ENCODE results near the gene NPC1. TPM values are rescaled to one million over a fixed set of nuclear protein-coding genes. Genes with fewer than 3 reads are reported as not detected.
A peak's percentile ranks its signal among the peaks of the same experiment; 100 is the strongest.

The NPC1 gene
- total RNA-seq, 1 donor from 2014 or later, result 42.4 TPM

DNA sequence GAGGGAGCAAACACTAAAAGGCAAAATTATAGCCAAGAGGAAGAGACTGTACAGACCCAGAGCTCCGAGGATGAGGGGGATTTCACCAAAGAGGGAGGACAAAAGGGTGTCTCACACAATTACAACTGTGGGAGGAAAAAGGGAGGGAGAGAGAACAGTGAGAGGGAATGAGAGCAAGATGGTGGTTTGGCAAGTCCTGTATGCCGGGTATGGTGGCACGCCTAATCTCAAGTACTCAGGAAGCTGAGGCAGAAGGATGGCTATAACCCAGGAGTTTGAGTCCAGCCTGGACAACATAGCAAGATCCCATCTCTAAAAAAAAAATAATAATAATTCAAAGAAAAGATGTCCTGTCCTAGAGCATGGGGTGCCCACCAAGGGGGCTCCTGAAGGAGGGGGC lies 34.3 kb downstream of the NPC1 start:
- Histone ChIP-seq H4K20me1 (ENCODE audit: insufficient read depth, low read length) (peaks cover 13% of the 10 kb centered on the region), H3K9ac (ENCODE audit: low read length) (no peak overlapping the region), H2AFZ (ENCODE audit: low read depth, low read length) (no peak overlapping the region), H3K27me3 (ENCODE audit: insufficient read depth, low read length) (no peaks in the 10 kb centered on the region), H3K4me1 (ENCODE audit: insufficient read depth, low read length) (no peaks in the 10 kb centered on the region), H3K36me3 (ENCODE audit: insufficient read depth, low read length) (peaks cover 30% of the 10 kb centered on the region), H3K9me3 (ENCODE audit: insufficient read depth, low read depth, low read length) (no peaks in the 10 kb centered on the region), H3K27ac (ENCODE audit: low read depth, low read length) (no peak overlapping the region), H3K4me2 (ENCODE audit: low read length) (no peak overlapping the region), H3K4me3 (ENCODE audit: insufficient read depth, low read depth, low read length) (no peak overlapping the region), H3K79me2 (ENCODE audit: insufficient read depth, low read length) (no peaks in the 10 kb centered on the region)
- no peaks in the 10 kb centered on the region for H3K9me3 Mint-ChIP-seq (ENCODE audit: unreplicated experiment)
- no peak for FAIRE-seq
- H3K36me3 Mint-ChIP-seq (ENCODE audit: low read depth, unreplicated experiment), result peaks cover 28% of the 10 kb centered on the region
- no peaks in the 10 kb centered on the region for H3K27me3 Mint-ChIP-seq (ENCODE audit: low read depth, unreplicated experiment)
- no peak for DNase-seq (ENCODE audit: low read depth)
- H3K4me1 Mint-ChIP-seq (ENCODE audit: low read depth, unreplicated experiment), result peaks cover 7% of the 10 kb centered on the region
- TF ChIP-seq, protein P1, sequence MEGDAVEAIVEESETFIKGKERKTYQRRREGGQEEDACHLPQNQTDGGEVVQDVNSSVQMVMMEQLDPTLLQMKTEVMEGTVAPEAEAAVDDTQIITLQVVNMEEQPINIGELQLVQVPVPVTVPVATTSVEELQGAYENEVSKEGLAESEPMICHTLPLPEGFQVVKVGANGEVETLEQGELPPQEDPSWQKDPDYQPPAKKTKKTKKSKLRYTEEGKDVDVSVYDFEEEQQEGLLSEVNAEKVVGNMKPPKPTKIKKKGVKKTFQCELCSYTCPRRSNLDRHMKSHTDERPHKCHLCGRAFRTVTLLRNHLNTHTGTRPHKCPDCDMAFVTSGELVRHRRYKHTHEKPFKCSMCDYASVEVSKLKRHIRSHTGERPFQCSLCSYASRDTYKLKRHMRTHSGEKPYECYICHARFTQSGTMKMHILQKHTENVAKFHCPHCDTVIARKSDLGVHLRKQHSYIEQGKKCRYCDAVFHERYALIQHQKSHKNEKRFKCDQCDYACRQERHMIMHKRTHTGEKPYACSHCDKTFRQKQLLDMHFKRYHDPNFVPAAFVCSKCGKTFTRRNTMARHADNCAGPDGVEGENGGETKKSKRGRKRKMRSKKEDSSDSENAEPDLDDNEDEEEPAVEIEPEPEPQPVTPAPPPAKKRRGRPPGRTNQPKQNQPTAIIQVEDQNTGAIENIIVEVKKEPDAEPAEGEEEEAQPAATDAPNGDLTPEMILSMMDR (IDR thresholded peaks at IDR 0.05; ENCODE audit: insufficient read depth, low read depth, low read length), result no peak
- no peak for TF ChIP-seq EZH2 (IDR thresholded peaks at IDR 0.05; ENCODE audit: insufficient read depth, low read length)
- H3K27ac Mint-ChIP-seq (ENCODE audit: unreplicated experiment), result no peak overlapping the region
- H3K4me3 Mint-ChIP-seq (ENCODE audit: unreplicated experiment), result peak overlapping the region; percentile 1

DNA sequence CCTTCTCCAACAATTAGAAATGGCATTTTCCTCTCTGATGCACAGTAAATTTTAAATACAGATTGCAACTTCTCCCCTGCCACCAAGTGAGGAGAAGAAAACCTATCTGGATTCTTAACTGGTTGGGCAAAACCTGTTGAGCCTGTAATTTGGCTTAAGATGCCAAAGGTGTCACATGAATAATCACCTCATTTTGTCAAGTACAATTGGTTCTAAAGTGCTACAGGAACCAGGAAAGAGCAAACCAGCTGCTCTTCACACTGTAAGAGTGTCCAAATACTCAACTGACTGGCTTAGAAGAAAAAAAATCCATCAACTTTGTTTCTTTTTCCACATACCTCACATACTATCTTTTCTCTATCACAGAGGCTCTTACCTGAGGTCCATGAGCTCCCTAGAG lies 35.4 kb downstream of the NPC1 start:
- peaks cover 11% of the 10 kb centered on the region for H3K4me1 Mint-ChIP-seq (ENCODE audit: low read depth, unreplicated experiment)
- no peak overlapping the region for H2AFZ ChIP-seq (ENCODE audit: low read depth, low read length)
- no peak for TF ChIP-seq EZH2 (IDR thresholded peaks at IDR 0.05; ENCODE audit: insufficient read depth, low read length)
- TF ChIP-seq, protein P1 (IDR thresholded peaks at IDR 0.05; ENCODE audit: insufficient read depth, low read depth, low read length), result no peak
- H3K4me3 ChIP-seq (ENCODE audit: insufficient read depth, low read depth, low read length), result no peak overlapping the region
- FAIRE-seq (no peak), DNase-seq (ENCODE audit: low read depth) (no peak)
- no peaks in the 10 kb centered on the region for H3K27me3 ChIP-seq (ENCODE audit: insufficient read depth, low read length)
- H3K27ac Mint-ChIP-seq (ENCODE audit: unreplicated experiment), result no peak overlapping the region
- H3K27me3 Mint-ChIP-seq (ENCODE audit: low read depth, unreplicated experiment), result no peaks in the 10 kb centered on the region
- H3K36me3 Mint-ChIP-seq (ENCODE audit: low read depth, unreplicated experiment), result peaks cover 30% of the 10 kb centered on the region
- H3K79me2 ChIP-seq (ENCODE audit: insufficient read depth, low read length), result no peaks in the 10 kb centered on the region
- H3K9ac ChIP-seq (ENCODE audit: low read length), result no peak overlapping the region
- no peaks in the 10 kb centered on the region for H3K9me3 ChIP-seq (ENCODE audit: insufficient read depth, low read depth, low read length)
- peaks cover 27% of the 10 kb centered on the region for H3K36me3 ChIP-seq (ENCODE audit: insufficient read depth, low read length)
- H3K4me3 Mint-ChIP-seq (ENCODE audit: unreplicated experiment), result no peak overlapping the region
- H3K4me1 ChIP-seq (ENCODE audit: insufficient read depth, low read length), result no peaks in the 10 kb centered on the region
- H3K27ac ChIP-seq (ENCODE audit: low read depth, low read length), result no peak overlapping the region
- peaks cover 13% of the 10 kb centered on the region for H4K20me1 ChIP-seq (ENCODE audit: insufficient read depth, low read length)
- H3K9me3 Mint-ChIP-seq (ENCODE audit: unreplicated experiment), result no peaks in the 10 kb centered on the region
- no peak overlapping the region for H3K4me2 ChIP-seq (ENCODE audit: low read length)

DNA sequence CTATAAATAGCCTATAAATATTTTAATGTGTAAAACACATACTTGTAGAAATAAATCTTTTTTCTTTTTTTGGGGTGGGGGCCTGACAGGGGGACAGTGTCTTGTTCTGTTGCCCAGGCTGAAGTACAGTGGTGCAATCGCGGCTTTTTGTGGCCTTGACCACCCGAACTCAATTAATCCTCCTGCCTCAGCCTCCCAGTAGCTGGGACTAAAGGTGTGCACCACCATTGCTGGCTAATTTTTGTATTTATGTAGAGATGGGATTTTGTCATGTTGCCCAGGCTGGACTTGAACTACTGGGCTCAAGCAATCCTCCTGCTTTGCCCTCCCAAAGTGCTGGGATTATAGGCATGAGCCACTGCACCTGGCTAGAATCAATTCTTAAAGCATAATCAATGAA lies 37.6 kb downstream of the NPC1 start:
- no peaks in the 10 kb centered on the region for H3K27me3 ChIP-seq (ENCODE audit: insufficient read depth, low read length)
- Mint-ChIP-seq H3K4me3 (ENCODE audit: unreplicated experiment) (no peak overlapping the region), H3K36me3 (ENCODE audit: low read depth, unreplicated experiment) (peaks cover 26% of the 10 kb centered on the region), H3K4me1 (ENCODE audit: low read depth, unreplicated experiment) (peaks cover 11% of the 10 kb centered on the region), H3K9me3 (ENCODE audit: unreplicated experiment) (no peaks in the 10 kb centered on the region), H3K27ac (ENCODE audit: unreplicated experiment) (no peak overlapping the region), H3K27me3 (ENCODE audit: low read depth, unreplicated experiment) (no peaks in the 10 kb centered on the region)
- no peak for DNase-seq (ENCODE audit: low read depth)
- H3K4me3 ChIP-seq (ENCODE audit: insufficient read depth, low read depth, low read length), result no peak overlapping the region
- peaks cover 13% of the 10 kb centered on the region for H4K20me1 ChIP-seq (ENCODE audit: insufficient read depth, low read length)
- no peak overlapping the region for H2AFZ ChIP-seq (ENCODE audit: low read depth, low read length)
- no peaks in the 10 kb centered on the region for H3K9me3 ChIP-seq (ENCODE audit: insufficient read depth, low read depth, low read length)
- no peaks in the 10 kb centered on the region for H3K79me2 ChIP-seq (ENCODE audit: insufficient read depth, low read length)
- no peak for TF ChIP-seq EZH2 (IDR thresholded peaks at IDR 0.05; ENCODE audit: insufficient read depth, low read length)
- TF ChIP-seq, protein P1 (IDR thresholded peaks at IDR 0.05; ENCODE audit: insufficient read depth, low read depth, low read length), result no peak
- no peak overlapping the region for H3K27ac ChIP-seq (ENCODE audit: low read depth, low read length)
- no peaks in the 10 kb centered on the region for H3K4me1 ChIP-seq (ENCODE audit: insufficient read depth, low read length)
- peaks cover 28% of the 10 kb centered on the region for H3K36me3 ChIP-seq (ENCODE audit: insufficient read depth, low read length)
- no peak overlapping the region for H3K4me2 ChIP-seq (ENCODE audit: low read length)
- FAIRE-seq, result no peak
- H3K9ac ChIP-seq (ENCODE audit: low read length), result no peak overlapping the region

Data from astrocyte (in vitro differentiated cells and primary cell).